Measurements from ENCODE around the gene MACROH2A1.

Gene MACROH2A1

GRCh38 chr5:135329066-135329912 lies 69.7 kb downstream of the MACROH2A1 start:
- DNase-seq, result no peak

GRCh38 chr5:135328128-135328687 lies 70.8 kb downstream of the MACROH2A1 start:
- no peak for DNase-seq

DNA sequence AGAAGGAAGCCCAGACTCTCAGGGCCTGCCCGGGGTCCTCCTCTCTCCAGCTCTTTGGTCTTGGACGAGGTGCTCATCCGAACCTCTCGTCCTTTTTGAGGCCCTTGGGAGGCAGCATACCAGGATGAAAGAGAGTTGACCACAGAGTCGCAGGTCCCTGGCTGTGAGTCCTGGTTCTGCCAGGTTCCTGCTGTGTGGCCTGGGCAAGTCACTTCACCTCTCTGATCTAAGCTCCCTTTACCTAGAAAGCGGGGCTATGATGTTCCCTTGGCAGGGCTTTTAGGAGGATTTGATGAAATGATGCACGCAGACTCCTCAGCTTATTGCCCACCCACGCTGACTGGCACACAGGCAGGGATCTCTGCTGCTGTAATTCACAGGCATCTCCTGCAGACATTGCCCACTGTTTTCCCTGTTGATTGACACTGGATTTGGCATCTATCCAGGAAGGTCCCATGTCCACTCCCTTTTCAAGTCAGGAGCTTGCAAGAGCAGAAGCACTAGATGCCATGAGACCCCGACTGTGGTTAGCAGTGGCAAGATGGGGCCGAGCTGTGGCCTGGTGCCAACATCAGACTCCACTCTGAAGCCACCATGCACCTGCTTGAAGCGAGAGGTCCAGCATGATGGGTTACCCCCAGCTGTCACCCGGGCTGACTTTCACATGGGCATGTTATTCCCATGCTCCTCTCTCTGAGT lies 71.5 kb downstream of the MACROH2A1 start:
- no peak for DNase-seq

DNA sequence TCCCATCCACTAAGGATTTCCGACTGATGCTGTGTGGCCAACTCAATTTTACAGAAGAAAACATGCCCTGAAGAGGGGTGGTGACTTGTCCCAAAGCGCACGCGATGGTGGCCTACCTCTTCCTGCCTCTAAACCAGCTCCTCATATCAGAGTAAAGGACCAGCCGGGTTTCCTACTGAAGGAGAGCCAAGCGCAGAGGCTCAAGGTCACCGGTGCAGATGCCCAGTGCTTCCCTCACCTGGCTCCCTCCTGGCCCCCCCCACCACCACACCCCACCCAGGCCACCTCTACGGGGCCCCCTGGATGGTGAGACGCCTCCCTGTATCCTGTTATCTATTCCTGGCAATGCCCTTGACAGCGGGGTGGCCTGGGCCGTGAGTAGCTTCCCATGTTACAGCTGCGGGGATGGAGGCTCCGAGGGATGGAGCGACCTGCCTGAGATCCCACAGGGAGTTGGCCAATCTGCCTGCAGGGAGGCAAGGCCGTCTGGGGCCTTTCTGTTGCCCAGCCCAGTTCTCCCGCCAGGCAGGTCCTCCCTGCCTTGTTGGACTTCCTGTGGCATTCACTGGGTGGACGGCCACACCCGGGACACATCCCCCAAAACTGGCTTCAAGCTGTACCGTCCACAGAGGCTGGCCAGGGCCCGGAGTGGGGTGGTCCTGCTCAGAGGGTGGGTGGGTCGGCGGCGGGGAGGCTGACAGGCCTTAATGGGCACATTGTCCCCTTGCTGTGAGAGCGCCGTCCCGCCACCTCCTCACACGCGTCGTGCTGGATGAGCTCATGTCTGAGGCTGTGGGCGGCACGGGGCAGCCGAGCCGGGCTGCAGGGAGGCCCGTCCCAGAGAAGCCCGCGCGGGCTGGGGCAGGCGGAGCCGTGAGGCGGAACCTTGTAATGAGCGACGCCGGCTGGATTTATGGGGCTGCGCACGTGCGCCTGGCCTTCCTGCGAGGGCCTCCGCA lies 72.5 kb downstream of the MACROH2A1 start:
- DNase-seq, result no peak

GRCh38 chr5:135324897-135325650 lies 74.0 kb downstream of the MACROH2A1 start:
- no peak for DNase-seq

DNA sequence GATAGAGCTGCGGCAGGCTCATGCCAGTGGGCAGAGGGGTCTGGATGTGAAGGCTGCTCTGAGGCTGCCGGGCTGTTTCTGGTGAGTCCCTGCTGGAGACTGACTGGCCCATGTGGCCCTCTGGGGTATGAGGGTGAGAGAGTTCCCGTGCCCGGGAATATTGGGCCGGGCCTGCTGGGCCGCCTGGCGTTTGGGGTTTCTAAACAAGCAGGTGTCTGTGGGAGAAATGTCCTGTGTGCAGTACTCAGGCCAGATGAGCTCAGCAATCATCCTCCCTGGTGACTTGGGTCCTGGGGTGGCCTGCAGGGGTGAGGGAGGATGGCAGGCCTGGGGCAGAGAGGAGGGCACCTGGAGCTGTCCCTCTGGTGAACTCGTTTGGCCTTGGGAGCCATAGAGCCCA lies 74.9 kb downstream of the MACROH2A1 start:
- DNase-seq, result no peak

GRCh38 chr5:135323701-135324132 lies 75.3 kb downstream of the MACROH2A1 start:
- no peak for DNase-seq

DNA sequence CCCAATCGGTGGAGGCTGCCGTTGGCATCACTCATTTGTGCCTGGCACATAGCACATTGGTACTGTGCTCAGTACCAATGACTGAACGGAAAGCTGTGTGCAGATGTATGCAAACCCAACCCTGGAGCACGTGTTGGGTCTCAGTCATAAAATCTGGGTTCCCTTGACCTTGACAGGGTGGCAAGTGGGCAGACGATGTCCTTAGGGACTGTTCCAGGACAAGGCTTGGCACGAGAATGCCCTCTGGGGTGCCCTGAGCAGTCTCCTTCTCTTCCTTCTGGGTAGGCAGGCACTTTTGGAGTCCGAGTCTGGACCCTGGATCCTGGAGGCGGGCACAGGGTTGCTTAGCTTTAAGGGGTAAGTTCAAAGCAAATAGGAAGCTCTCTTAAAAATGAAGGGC lies 75.8 kb downstream of the MACROH2A1 start:
- DNase-seq, result no peak

DNA sequence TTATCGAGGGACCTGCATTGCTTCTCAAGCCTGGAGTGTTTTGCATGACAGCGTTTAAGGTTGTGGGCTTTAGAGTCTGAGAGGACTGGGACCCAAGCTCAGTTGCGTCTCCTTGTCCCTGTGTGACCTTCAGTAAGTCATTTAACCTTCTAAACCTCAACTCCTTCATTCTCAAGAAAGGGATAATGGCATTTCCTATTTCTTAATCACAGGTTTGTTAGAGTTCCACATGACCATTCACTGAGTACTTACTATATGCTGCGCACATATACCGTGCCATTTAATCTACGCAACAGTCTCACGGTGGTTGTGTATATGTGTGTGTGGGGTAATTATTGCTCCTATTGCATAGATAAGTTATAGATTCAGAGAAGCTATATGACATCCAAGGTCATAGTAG lies 76.3 kb downstream of the MACROH2A1 start:
- no peak for DNase-seq

GRCh38 chr5:135322271-135322670 lies 76.8 kb downstream of the MACROH2A1 start:
- DNase-seq, result no peak

DNA sequence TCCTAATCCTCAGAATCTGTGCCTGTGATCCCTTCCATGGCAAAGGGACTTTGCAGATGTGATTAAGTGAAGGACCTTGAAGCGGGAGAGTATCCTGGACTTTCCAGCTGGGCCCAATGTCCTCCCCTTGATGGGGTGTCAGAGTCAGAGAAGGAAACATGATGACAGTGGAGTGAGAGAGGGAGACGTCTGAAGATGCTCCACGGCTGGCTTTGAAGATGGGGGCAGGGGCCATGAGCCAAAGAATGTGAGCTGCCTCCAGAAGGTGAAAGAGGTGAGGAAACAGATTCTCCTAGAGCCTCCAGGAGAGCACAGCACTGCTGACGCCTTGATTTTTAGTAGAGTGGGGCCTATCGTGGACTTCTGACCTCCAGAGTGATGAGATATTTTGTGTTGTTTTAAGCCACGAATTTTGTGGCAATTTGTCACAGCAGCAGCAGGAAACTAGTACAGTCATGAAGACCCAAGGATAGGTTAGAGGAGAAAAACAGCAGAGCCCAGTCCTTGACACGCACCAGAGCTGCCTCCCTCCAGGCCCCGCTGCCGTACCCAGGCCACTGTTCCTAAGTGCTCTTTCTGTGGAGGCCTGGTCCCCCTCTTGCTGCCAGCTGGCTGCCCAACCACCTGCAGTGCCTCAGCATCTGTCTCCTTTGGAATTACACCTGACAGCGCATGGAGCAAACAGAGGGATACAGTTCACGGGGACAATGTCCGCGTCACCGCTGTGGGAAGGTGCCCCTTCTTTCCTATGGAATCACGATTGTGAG lies 78.1 kb downstream of the MACROH2A1 start:
- no peak for DNase-seq

DNA sequence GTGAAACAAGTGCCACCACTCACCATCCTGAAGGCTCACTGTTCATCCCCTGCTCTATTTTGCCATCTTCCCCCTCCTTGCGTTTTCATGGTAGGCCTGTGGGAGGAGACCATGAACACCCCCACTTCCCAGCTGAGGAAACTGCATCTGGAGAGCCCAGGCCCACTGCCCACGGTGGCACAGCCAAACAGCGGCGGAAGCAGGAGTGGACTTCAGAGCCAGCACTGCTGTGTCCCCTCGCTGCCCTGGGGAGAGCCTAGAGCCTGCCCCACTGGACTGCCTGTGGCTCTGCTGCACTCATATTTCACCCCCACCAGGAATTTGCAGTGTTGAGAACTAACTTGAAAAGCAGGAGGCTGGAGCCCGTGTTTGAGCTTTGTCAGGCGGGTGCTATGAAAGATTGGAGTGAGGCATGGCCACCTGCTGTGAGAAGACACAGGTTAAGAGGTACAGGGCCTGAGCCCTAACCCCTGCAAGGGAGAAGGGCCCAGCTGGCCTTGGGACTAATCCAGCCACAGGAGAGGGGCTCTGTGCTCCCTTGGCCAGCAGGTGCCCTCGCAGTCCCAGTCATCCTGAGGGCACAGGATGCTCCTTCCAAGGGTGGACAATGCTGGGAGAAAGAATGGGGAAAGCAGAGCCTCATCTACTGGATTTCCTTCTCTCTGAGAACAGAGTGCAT lies 79.0 kb downstream of the MACROH2A1 start:
- no peak for DNase-seq

GRCh38 chr5:135319458-135319857 lies 79.6 kb downstream of the MACROH2A1 start:
- DNase-seq, result no peak

- no peak for DNase-seq
Measured at GRCh38 chr5:135318924-135319323, 80.1 kb downstream of the MACROH2A1 start.

- DNase-seq, result no peak
Measured at GRCh38 chr5:135318037-135318436, 81.0 kb downstream of the MACROH2A1 start.

DNA sequence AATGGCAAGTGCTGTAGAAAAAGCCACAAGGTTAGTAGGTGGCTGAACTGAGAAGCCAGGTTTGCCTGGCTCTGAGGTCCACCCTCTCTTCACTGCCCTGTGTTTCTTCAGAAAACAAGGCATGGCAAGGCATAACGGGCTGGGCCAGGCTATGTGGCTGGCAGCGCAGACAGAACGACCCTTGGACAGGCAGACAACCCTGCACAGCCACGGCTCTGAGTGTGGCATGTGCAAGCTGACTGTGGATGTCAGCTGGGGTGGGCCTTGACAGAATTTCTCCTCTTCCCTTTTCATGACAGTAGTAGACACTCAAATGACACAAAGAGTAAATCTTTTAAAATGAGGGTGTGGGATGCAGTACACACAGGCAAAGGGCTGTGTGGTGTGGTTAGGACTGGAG lies 81.7 kb downstream of the MACROH2A1 start:
- no peak for DNase-seq

DNA sequence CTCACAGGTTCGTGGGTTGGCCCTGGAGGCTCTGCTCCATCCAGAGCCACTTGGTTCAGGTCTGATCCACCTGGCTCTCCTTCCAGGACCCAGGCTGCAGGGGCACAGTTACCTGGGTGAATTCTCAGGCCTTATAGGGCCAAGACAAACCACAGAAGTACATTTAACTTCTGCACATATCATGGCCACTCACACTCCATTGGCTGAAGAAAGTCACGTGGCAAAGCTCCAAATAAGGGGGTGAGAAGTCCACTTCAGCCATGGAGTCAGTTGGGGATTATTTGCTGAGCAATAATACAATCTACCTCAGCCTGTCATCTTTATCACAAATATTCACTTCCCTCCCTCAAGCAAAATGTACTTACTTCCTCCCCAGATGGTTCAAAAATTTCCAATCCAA lies 83.6 kb downstream of the MACROH2A1 start:
- no peak for DNase-seq

GRCh38 chr5:135313946-135314345 lies 85.1 kb downstream of the MACROH2A1 start:
- DNase-seq, result no peak

DNA sequence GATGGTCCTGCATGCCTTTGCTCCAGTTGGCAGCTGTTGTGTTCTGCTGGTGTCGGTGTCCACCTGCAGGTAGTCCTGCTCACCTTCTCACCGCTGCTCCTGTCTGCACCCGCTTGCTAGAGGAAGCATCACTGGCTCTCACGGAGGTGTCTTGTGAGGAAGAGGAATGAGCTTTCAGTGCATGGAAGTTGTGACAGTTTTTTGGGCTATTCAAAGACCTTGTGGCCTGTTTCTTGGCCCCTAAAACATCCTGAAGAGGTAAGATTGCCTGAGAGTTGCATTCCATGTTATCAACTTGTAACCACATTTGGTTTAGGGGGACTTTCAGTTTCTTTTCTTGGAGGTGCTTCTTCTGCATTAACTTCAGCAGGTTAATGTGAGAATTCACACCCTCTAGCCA lies 85.6 kb downstream of the MACROH2A1 start:
- no peak for DNase-seq

DNA sequence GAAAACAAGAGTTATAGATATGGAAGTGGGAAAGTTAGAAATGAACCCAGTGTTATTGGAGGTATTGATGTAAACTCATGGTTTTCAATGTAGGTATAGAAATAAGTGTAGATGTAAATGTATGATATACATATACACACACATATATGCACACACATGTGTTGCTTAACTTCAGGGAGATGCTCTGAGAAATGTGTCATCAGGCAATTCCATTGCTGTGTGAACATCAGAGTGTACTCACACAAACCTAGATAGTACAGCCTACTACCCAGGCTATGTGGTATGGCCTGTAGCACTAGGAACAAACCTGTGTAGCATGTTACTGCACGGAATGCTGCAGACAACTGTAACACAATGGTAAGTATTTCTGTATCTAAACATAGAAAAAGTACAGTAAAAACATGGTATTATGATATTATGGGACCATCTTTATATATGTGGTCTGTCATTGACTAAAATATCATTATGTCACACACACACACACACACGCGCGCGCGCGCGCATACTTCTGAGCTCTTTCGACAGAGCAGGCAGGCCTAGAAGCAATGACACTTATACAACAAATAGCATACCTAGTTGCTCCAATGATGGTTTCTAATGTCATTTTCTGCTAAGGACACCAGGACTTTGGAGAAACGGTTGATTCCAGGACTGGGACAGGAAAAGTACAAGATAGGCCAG lies 86.6 kb downstream of the MACROH2A1 start:
- DNase-seq, result no peak
